SK-N-SH (cell line): ENCODE measurements around the gene MAST2. TPM values are rescaled to one million over a fixed set of nuclear protein-coding genes. Genes with fewer than 3 reads are reported as not detected.
"Not testable (repeated sequence)": the region's sequence is repeated elsewhere in the genome, so short reads cannot be mapped to it uniquely, and the experiment has no call there.

ENCODE experiments used
- CTCF ChIA-PET: fragments of 300-600, 350-600 bp; formaldehyde crosslinking; extraction: SDS; loops from one replicate; lab custom pipeline; 2021; lab: Yijun Ruan, JAX
- POLR2A ChIA-PET: fragments of 350-600 bp; sonication (Branson Sonifier 250); formaldehyde crosslinking; extraction: SDS; loops from one replicate; lab custom pipeline; 2020; ENCODE audit warnings: antibody characterized with exemption, inconsistent platforms; lab: Yijun Ruan, JAX
- DNase-seq: peaks from one replicate; pipeline ENCODE4 v3.0.0; 2012
- H2AFZ ChIP-seq: fragments of 200-600 bp; sonication (generic); 2 replicates; pipeline ENCODE4 v1.8.1; 2016; ENCODE audit warnings: antibody characterized with exemption, mild to moderate bottlenecking, low read depth
- H3F3A ChIP-seq: fragments of 200-600 bp; sonication (generic); replicated peaks from 2 replicates; pipeline ENCODE3; 2016; ENCODE audit warnings: antibody characterized with exemption, mild to moderate bottlenecking; ENCODE audit not compliant: insufficient read depth
- H3K27ac ChIP-seq, 2 experiments: fragments of 200-500 bp in 1 of 2; fragments of 200-600 bp in 1 of 2; sonication (Bioruptor generic) in 1 of 2; sonication (generic), shearing (Covaris generic) in 1 of 2; 2 replicates each; pipeline versions ENCODE4 v1.5.1 to v1.6.1; 2014 to 2016; ENCODE audit warnings: low read depth in 2 of 2, inconsistent platforms in 1 of 2, low read length in 1 of 2, mild to moderate bottlenecking in 1 of 2, mixed read lengths in 1 of 2
- H3K27me3 ChIP-seq: fragments of 200-600 bp; sonication (generic), shearing (Covaris generic); 2 replicates; pipeline ENCODE4 v1.6.1; 2016; ENCODE audit warnings: mixed run types; ENCODE audit not compliant: insufficient read depth
- H3K36me3 ChIP-seq, 2 experiments: fragments of 200-500 bp in 1 of 2; fragments of 200-600 bp in 1 of 2; sonication (Bioruptor generic) in 1 of 2; sonication (generic) in 1 of 2; replicated peaks in 1 of 2; 2 replicates each; pipeline versions ENCODE3 to v1.5.1; 2014 to 2016; ENCODE audit warnings: low read length in 1 of 2, mild to moderate bottlenecking in 1 of 2; ENCODE audit not compliant: insufficient read depth in 2 of 2, control insufficient read depth in 1 of 2
- H3K4me1 ChIP-seq, 2 experiments: fragments of 200-500 bp in 1 of 2; fragments of 200-600 bp in 1 of 2; sonication (Bioruptor generic) in 1 of 2; sonication (generic), shearing (Covaris generic) in 1 of 2; 2 replicates each; pipeline versions ENCODE4 v1.5.1 to v1.6.1; 2014 to 2016; ENCODE audit warnings: low read depth in 1 of 2, low read length in 1 of 2, mixed run types in 1 of 2; ENCODE audit not compliant: insufficient read depth in 2 of 2, control insufficient read depth in 1 of 2
- H3K4me2 ChIP-seq: fragments of 200-600 bp; sonication (generic), shearing (Covaris generic); 2 replicates; pipeline ENCODE4 v1.6.1; 2017; ENCODE audit warnings: mixed run types
- H3K4me3 ChIP-seq, 2 experiments: fragments of 200-500 bp in 1 of 2; fragments of 200-600 bp in 1 of 2; sonication (Bioruptor generic) in 1 of 2; sonication (generic), shearing (Covaris generic) in 1 of 2; 2 replicates each; pipeline versions ENCODE4 v1.5.1 to v1.8.1; 2014 to 2016; ENCODE audit warnings: low read depth in 2 of 2, inconsistent platforms in 1 of 2, low read length in 1 of 2, mild to moderate bottlenecking in 1 of 2, mixed read lengths in 1 of 2, moderate library complexity in 1 of 2
- H3K79me2 ChIP-seq: fragments of 200-600 bp; sonication (generic); 2 replicates; pipeline ENCODE4 v1.8.1; 2017; ENCODE audit warnings: mild to moderate bottlenecking; ENCODE audit not compliant: insufficient read depth
- H3K9ac ChIP-seq: fragments of 200-600 bp; sonication (generic); 2 replicates; pipeline ENCODE4 v1.6.1; 2017; ENCODE audit warnings: mixed run types
- H3K9me2 ChIP-seq: fragments of 200-600 bp; sonication (generic); 2 replicates; pipeline ENCODE4 v1.6.1; 2017; ENCODE audit warnings: mixed run types
- H3K9me3 ChIP-seq: fragments of 200-600 bp; sonication (generic); 2 replicates; pipeline ENCODE4 v1.6.1; 2017; ENCODE audit warnings: mixed run types, mild to moderate bottlenecking, moderate library complexity
- H4K20me1 ChIP-seq: fragments of 200-600 bp; sonication (generic); 2 replicates; pipeline ENCODE4 v1.6.1; 2017; ENCODE audit warnings: mild to moderate bottlenecking, mixed run types; ENCODE audit not compliant: insufficient read depth
- CHD2 ChIP-seq: fragments of 150-350 bp; IDR thresholded peaks from 2 replicates; pipeline ENCODE4 v1.6.1; 2018; ENCODE audit warnings: low read length; ENCODE audit not compliant: partially characterized antibody
- ELF1 ChIP-seq: IDR thresholded peaks from 2 replicates; pipeline ENCODE4 v1.4.0; 2012
- EZH2phosphoT487 ChIP-seq: fragments of 200-600 bp; sonication (generic); IDR thresholded peaks from 2 replicates; pipeline ENCODE4 v1.6.1; 2017; ENCODE audit warnings: low read depth, mixed run types, mild to moderate bottlenecking, antibody characterized with exemption, moderate library complexity, borderline replicate concordance
- FOSL2 ChIP-seq: IDR thresholded peaks from 2 replicates; pipeline ENCODE4 v1.4.0; 2012; ENCODE audit warnings: low read depth, mild to moderate bottlenecking, moderate library complexity, borderline replicate concordance
- FOXJ3 ChIP-seq: sonication (generic); formaldehyde crosslinking; IDR thresholded peaks from 2 replicates; pipeline ENCODE4 v1.5.1; 2020; ENCODE audit warnings: mild to moderate bottlenecking, missing genetic modification reagents
- FOXM1 ChIP-seq: IDR thresholded peaks from 2 replicates; pipeline ENCODE4 v1.4.0; 2012; ENCODE audit warnings: low read depth, mild to moderate bottlenecking
- IRF3 ChIP-seq: fragments of 150-350 bp; IDR thresholded peaks from 2 replicates; pipeline ENCODE4 v1.6.1; 2016; ENCODE audit warnings: mild to moderate bottlenecking, low read depth, low read length
- MEF2A ChIP-seq: IDR thresholded peaks from 2 replicates; pipeline ENCODE4 v1.4.0; 2012; ENCODE audit warnings: low read depth, borderline replicate concordance
- MXI1 ChIP-seq: IDR thresholded peaks from 2 replicates; pipeline ENCODE4 v1.6.1; 2012; ENCODE audit warnings: mild to moderate bottlenecking, low read depth, low read length, improper control_type of control experiment
- NRF1 ChIP-seq: IDR thresholded peaks from 2 replicates; pipeline ENCODE4 v1.6.1; 2012; ENCODE audit warnings: low read depth, mild to moderate bottlenecking, low read length
- POLR2AphosphoS5 ChIP-seq: IDR thresholded peaks from 2 replicates; pipeline ENCODE4 v1.6.1; 2012; ENCODE audit warnings: low read depth, low read length
- RAD21 ChIP-seq: IDR thresholded peaks from 2 replicates; pipeline ENCODE4 v1.6.1; 2012; ENCODE audit warnings: mild to moderate bottlenecking, low read length
- RCOR1 ChIP-seq: fragments of 150-350 bp; IDR thresholded peaks from 2 replicates; pipeline ENCODE4 v1.6.1; 2017; ENCODE audit warnings: antibody characterized with exemption, low read length
- REST ChIP-seq: IDR thresholded peaks from 2 replicates; pipeline ENCODE4 v1.6.1; 2012; ENCODE audit warnings: mild to moderate bottlenecking, low read depth, low read length, moderate library complexity
- RFX5 ChIP-seq: IDR thresholded peaks from 2 replicates; pipeline ENCODE4 v1.6.1; 2012; ENCODE audit warnings: mild to moderate bottlenecking, improper control_type of control experiment, low read length
- RXRA ChIP-seq: IDR thresholded peaks from 2 replicates; pipeline ENCODE4 v1.4.0; 2012; ENCODE audit warnings: low read depth, mild to moderate bottlenecking, borderline replicate concordance
- SMC3 ChIP-seq: IDR thresholded peaks from 2 replicates; pipeline ENCODE4 v1.6.1; 2012; ENCODE audit warnings: low read depth, low read length, improper control_type of control experiment
- TCF12 ChIP-seq: IDR thresholded peaks from 2 replicates; pipeline ENCODE4 v1.4.0; 2012
- WGBS: methylation state at CpG from one replicate; pipeline ENCODE4 v1.1.6; 2017; ENCODE audit warnings: low lambda C conversion rate; 5-methylcytosine and 5-hydroxymethylcytosine counted together
- polyA plus RNA-seq, 3 experiments: library from polyadenylated mRNA; depleted of rRNA; stranded (reverse); fragments of >200 nt; gene quantifications; 2 replicates each; pipeline ENCODE4 v1.2.3, GENCODE V29; 2012

Gene MAST2
- polyA plus RNA-seq, 1 of the 3 experiments (the other 2 are of a cell fraction), result 53.4 TPM

- TF ChIP-seq RCOR1 (no peak), MEF2A (no peak), FOXM1 (no peak), CHD2 (no peak), RFX5 (no peak), RXRA (no peak), SMC3 (no peak), TCF12 (no peak), IRF3 (no peak), EZH2phosphoT487 (no peak), POLR2AphosphoS5 (no peak), FOSL2 (no peak), MXI1 (no peak), RAD21 (no peak), FOXJ3 (CRISPR knock-in tag) (no peak), REST (no peak), ELF1 (no peak), NRF1 (no peak)
- TF ChIP-seq, all 33 proteins: peak for 0
- Histone ChIP-seq H2AFZ (no peak overlapping the region), H3K27ac (no peak overlapping the region), H3K4me1 (no peaks in the 10 kb centered on the region), H3F3A (peaks cover 5% of the 10 kb centered on the region), H3K9ac (no peak overlapping the region), H3K79me2 (no peaks in the 10 kb centered on the region), H3K4me3 (no peak overlapping the region), H4K20me1 (no peaks in the 10 kb centered on the region), H3K9me3 (no peaks in the 10 kb centered on the region), H3K27me3 (no peaks in the 10 kb centered on the region), H3K36me3 (peaks cover 18 to 22% of the 10 kb centered on the region in 2 experiments), H3K4me2 (no peak overlapping the region), H3K9me2 (no peaks in the 10 kb centered on the region)
- DNase-seq, result no peak
- POLR2A ChIA-PET, result no interaction called here
- CTCF ChIA-PET, result interaction anchor here (0.9 kb wide), 1 partner anchor 22 kb away, joined by 3 read pairs; no protein-coding TSS in a partner anchor
- 99% methylated on average over 5 of the region's 5 CpGs for WGBS
These were observed 252.9 kb downstream of the MAST2 start for GRCh38 chr1:46056325-46056724.

GRCh38 chr1:46057215-46057614, 253.8 kb downstream of the MAST2 start:
- WGBS, result 96% methylated on average over 4 of the region's 4 CpGs

More at GRCh38 chr1:46057215-46057614, 253.8 kb downstream of the MAST2 start:
- POLR2A ChIA-PET, H3K9ac ChIP-seq, H3K27me3 ChIP-seq, H3K27ac ChIP-seq, H4K20me1 ChIP-seq, H3K4me3 ChIP-seq, H3K4me2 ChIP-seq, H3F3A ChIP-seq, H3K9me2 ChIP-seq, H3K9me3 ChIP-seq, H3K4me1 ChIP-seq, CTCF ChIA-PET, DNase-seq, H2AFZ ChIP-seq, H3K79me2 ChIP-seq: not testable (repeated sequence)
- peaks cover 18 to 28% of the 10 kb centered on the region in 2 experiments for H3K36me3 ChIP-seq
